ENCODE measurements around the gene AGFG2. TPM values are rescaled to one million over a fixed set of nuclear protein-coding genes. Genes with fewer than 3 reads are reported as not detected.

Gene AGFG2
- total and polyA plus RNA-seq, 10 of the 15 experiments (the other 5 are each of a cell fraction or from before 2014, with no cell fraction given), result 0.90 to 71.5 (median 25.4) TPM

DNA sequence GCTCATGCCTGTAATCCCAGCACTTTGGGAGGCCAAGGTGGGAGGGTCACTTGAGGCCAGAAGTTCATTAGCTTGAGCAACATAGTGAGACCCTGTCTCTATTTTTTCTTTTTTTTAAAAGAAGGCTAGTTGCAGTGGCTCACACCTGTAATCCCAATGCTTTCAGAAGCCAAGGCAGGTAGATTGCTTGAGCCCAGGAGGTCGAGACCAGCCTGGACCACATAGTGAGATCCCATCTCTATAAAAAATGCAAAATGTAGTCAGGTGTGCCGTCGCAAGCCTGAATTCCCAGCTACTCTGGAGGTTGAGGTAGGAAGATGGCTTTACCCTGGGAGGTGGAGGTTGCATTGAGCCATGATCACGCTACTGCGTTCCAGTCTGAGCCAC, 47.8 kb upstream of the AGFG2 start:
- Histone ChIP-seq H3K27ac (ENCODE audit: control insufficient read depth, insufficient read depth) (no peak overlapping the region), H2AFZ (ENCODE audit: control insufficient read depth, low read depth, low read length) (no peak overlapping the region), H3K4me1 (ENCODE audit: control insufficient read depth, insufficient read depth, low read length) (0 out of 2 replicates have a peak, but pooled peaks cover 4% of the 10 kb centered on the region), H3K79me2 (ENCODE audit: control insufficient read depth, insufficient read depth, low read length) (no peaks in the 10 kb centered on the region), H3K36me3 (ENCODE audit: control insufficient read depth in 2 of 2, insufficient read depth in 2 of 2, low read length in 1 of 2) (no peaks in the 10 kb centered on the region), H4K20me1 (ENCODE audit: control insufficient read depth, insufficient read depth) (no peaks in the 10 kb centered on the region), H3K9me3 (replicated peaks; ENCODE audit: control insufficient read depth, insufficient read depth, low read length) (no peaks in the 10 kb centered on the region), H3K9ac (ENCODE audit: control insufficient read depth, insufficient read depth, low read length) (no peak overlapping the region), H3K4me3 (no peak overlapping the region), H3K4me2 (ENCODE audit: control insufficient read depth, insufficient read depth) (no peak overlapping the region), H3K27me3 (replicated peaks in 1 of 2; ENCODE audit: control insufficient read depth in 2 of 2, insufficient read depth in 2 of 2, low read length in 1 of 2) (no peaks in the 10 kb centered on the region)
- BruUV-seq (replicated peaks), result no TSS peak
- DNase-seq (ENCODE audit: low read depth, low spot score), result no peak
- 91% methylated on average over 5 of the region's 5 CpGs for WGBS (ENCODE audit: insufficient coverage, insufficient replicate concordance, low lambda C conversion rate, missing lambda C conversion rate)
- FAIRE-seq, result no peak
- intact Hi-C loops (cut with micrococcal nuclease; ENCODE audit: unreplicated experiment) (no loop called here), in situ Hi-C loops (cut with MboI) (no loop called here)
- ChIA-PET CTCF (no interaction called here), SMC1A (ENCODE audit: uncharacterized antibody, unreplicated experiment) (no interaction called here), RAD21 (ENCODE audit: unreplicated experiment) (no interaction called here), POLR2A (no interaction called here)
- TF ChIP-seq SMARCA5 (IDR thresholded peaks at IDR 0.05) (no peak), SREBF1 (IDR thresholded peaks at IDR 0.05; ENCODE audit: low read length) (no peak), BCL11A (IDR thresholded peaks at IDR 0.05; ENCODE audit: low read depth, low read length) (no peak), SPI1 (IDR thresholded peaks at IDR 0.05; ENCODE audit: borderline replicate concordance, insufficient read depth, low read depth, low read length) (no peak), CHD2 (IDR thresholded peaks at IDR 0.05; ENCODE audit: borderline replicate concordance, low read depth, low read length) (no peak), CBX3 (IDR thresholded peaks at IDR 0.05; ENCODE audit: borderline replicate concordance, low read depth) (no peak)
- TF ChIP-seq, protein P1, sequence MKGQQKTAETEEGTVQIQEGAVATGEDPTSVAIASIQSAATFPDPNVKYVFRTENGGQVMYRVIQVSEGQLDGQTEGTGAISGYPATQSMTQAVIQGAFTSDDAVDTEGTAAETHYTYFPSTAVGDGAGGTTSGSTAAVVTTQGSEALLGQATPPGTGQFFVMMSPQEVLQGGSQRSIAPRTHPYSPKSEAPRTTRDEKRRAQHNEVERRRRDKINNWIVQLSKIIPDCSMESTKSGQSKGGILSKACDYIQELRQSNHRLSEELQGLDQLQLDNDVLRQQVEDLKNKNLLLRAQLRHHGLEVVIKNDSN (IDR thresholded peaks at IDR 0.05; ENCODE audit: borderline replicate concordance, extremely low read length, insufficient read depth, low read depth, low read length), result no peak
- TF ChIP-seq, protein P2, sequence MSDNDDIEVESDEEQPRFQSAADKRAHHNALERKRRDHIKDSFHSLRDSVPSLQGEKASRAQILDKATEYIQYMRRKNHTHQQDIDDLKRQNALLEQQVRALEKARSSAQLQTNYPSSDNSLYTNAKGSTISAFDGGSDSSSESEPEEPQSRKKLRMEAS (IDR thresholded peaks at IDR 0.05; ENCODE audit: low read depth, low read length), result no peak
- TF ChIP-seq, protein P3, sequence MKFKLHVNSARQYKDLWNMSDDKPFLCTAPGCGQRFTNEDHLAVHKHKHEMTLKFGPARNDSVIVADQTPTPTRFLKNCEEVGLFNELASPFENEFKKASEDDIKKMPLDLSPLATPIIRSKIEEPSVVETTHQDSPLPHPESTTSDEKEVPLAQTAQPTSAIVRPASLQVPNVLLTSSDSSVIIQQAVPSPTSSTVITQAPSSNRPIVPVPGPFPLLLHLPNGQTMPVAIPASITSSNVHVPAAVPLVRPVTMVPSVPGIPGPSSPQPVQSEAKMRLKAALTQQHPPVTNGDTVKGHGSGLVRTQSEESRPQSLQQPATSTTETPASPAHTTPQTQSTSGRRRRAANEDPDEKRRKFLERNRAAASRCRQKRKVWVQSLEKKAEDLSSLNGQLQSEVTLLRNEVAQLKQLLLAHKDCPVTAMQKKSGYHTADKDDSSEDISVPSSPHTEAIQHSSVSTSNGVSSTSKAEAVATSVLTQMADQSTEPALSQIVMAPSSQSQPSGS (IDR thresholded peaks at IDR 0.05; ENCODE audit: low read length), result no peak
- TF ChIP-seq, protein P4, sequence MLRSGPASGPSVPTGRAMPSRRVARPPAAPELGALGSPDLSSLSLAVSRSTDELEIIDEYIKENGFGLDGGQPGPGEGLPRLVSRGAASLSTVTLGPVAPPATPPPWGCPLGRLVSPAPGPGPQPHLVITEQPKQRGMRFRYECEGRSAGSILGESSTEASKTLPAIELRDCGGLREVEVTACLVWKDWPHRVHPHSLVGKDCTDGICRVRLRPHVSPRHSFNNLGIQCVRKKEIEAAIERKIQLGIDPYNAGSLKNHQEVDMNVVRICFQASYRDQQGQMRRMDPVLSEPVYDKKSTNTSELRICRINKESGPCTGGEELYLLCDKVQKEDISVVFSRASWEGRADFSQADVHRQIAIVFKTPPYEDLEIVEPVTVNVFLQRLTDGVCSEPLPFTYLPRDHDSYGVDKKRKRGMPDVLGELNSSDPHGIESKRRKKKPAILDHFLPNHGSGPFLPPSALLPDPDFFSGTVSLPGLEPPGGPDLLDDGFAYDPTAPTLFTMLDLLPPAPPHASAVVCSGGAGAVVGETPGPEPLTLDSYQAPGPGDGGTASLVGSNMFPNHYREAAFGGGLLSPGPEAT (IDR thresholded peaks at IDR 0.05; ENCODE audit: low read depth), result no peak
- TF ChIP-seq, protein P5, sequence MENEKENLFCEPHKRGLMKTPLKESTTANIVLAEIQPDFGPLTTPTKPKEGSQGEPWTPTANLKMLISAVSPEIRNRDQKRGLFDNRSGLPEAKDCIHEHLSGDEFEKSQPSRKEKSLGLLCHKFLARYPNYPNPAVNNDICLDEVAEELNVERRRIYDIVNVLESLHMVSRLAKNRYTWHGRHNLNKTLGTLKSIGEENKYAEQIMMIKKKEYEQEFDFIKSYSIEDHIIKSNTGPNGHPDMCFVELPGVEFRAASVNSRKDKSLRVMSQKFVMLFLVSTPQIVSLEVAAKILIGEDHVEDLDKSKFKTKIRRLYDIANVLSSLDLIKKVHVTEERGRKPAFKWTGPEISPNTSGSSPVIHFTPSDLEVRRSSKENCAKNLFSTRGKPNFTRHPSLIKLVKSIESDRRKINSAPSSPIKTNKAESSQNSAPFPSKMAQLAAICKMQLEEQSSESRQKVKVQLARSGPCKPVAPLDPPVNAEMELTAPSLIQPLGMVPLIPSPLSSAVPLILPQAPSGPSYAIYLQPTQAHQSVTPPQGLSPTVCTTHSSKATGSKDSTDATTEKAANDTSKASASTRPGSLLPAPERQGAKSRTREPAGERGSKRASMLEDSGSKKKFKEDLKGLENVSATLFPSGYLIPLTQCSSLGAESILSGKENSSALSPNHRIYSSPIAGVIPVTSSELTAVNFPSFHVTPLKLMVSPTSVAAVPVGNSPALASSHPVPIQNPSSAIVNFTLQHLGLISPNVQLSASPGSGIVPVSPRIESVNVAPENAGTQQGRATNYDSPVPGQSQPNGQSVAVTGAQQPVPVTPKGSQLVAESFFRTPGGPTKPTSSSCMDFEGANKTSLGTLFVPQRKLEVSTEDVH (IDR thresholded peaks at IDR 0.05; ENCODE audit: low read depth, partially characterized antibody), result no peak
- TF ChIP-seq, protein P6, sequence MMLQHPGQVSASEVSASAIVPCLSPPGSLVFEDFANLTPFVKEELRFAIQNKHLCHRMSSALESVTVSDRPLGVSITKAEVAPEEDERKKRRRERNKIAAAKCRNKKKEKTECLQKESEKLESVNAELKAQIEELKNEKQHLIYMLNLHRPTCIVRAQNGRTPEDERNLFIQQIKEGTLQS (IDR thresholded peaks at IDR 0.05; ENCODE audit: borderline replicate concordance, extremely low read depth, low read depth, low read length), result no peak
- ATAC-seq, result no peak

All from GM12878 (cell line).